Effector memory CD4-positive, alpha-beta T cell (primary cell): Measurements from ENCODE around the gene RIPOR3.

ENCODE experiments used
- DNase-seq, 3 donors: peaks; one replicate each; pipeline ENCODE4 v3.0.0-alpha.2; 2020
- H3K27ac ChIP-seq: 2 replicates; pipeline ENCODE4 v1.7.0; 2013; ENCODE audit warnings: mild to moderate bottlenecking, low read length, moderate library complexity; ENCODE audit not compliant: insufficient read depth, poor library complexity, severe bottlenecking
- H3K27me3 ChIP-seq: replicated peaks from 2 replicates; pipeline ENCODE4 v1.7.0; 2013; ENCODE audit warnings: mild to moderate bottlenecking, low read length; ENCODE audit not compliant: insufficient read depth, control insufficient read depth, poor library complexity, severe bottlenecking
- H3K36me3 ChIP-seq: 2 replicates; pipeline ENCODE4 v1.7.0; 2013; ENCODE audit warnings: mild to moderate bottlenecking, low read length, moderate library complexity; ENCODE audit not compliant: control insufficient read depth, insufficient read depth
- H3K4me1 ChIP-seq: 2 replicates; pipeline ENCODE4 v1.7.0; 2013; ENCODE audit warnings: low read length, mild to moderate bottlenecking; ENCODE audit not compliant: control insufficient read depth, insufficient read depth, poor library complexity, severe bottlenecking
- H3K4me3 ChIP-seq: 2 replicates; pipeline ENCODE4 v1.7.0; 2013; ENCODE audit warnings: low read length, low read depth, mild to moderate bottlenecking; ENCODE audit not compliant: insufficient read depth, poor library complexity, severe bottlenecking
- H3K9me3 ChIP-seq: 2 replicates; pipeline ENCODE4 v1.7.0; 2013; ENCODE audit warnings: mild to moderate bottlenecking, low read length, moderate library complexity; ENCODE audit not compliant: control insufficient read depth

RIPOR3 gene

GRCh38 chr20:50659975-50660670 lies 31.2 kb downstream of the RIPOR3 start:
- Histone ChIP-seq H3K27ac (no peak overlapping the region), H3K4me1 (no peaks in the 10 kb centered on the region), H3K27me3 (no peaks in the 10 kb centered on the region), H3K4me3 (no peak overlapping the region), H3K9me3 (no peaks in the 10 kb centered on the region), H3K36me3 (no peaks in the 10 kb centered on the region)
- no peak for DNase-seq

GRCh38 chr20:50658804-50659380 lies 32.5 kb downstream of the RIPOR3 start:
- Histone ChIP-seq H3K9me3 (no peaks in the 10 kb centered on the region), H3K4me1 (no peaks in the 10 kb centered on the region)
- no peak for DNase-seq

GRCh38 chr20:50655311-50655880 lies 35.9 kb downstream of the RIPOR3 start:
- no peak for DNase-seq
- H3K9me3 ChIP-seq = no peaks in the 10 kb centered on the region
- no peak overlapping the region for H3K4me3 ChIP-seq
- H3K4me1 ChIP-seq = no peaks in the 10 kb centered on the region
- no peaks in the 10 kb centered on the region for H3K36me3 ChIP-seq
- H3K27ac ChIP-seq = no peak overlapping the region
- H3K27me3 ChIP-seq = no peaks in the 10 kb centered on the region

More at GRCh38 chr20:50658804-50659380, 32.5 kb downstream of the RIPOR3 start:
- no peaks in the 10 kb centered on the region for H3K27me3 ChIP-seq
- no peaks in the 10 kb centered on the region for H3K36me3 ChIP-seq
- H3K27ac ChIP-seq = no peak overlapping the region
- H3K4me3 ChIP-seq = no peak overlapping the region

- Histone ChIP-seq H3K27ac (no peak overlapping the region), H3K4me1 (no peaks in the 10 kb centered on the region), H3K27me3 (no peaks in the 10 kb centered on the region), H3K36me3 (no peaks in the 10 kb centered on the region), H3K4me3 (no peak overlapping the region), H3K9me3 (no peaks in the 10 kb centered on the region)
- no peak for DNase-seq
Observed at GRCh38 chr20:50654904-50655303, 36.4 kb downstream of the RIPOR3 start.

GRCh38 chr20:50652702-50653294 lies 38.5 kb downstream of the RIPOR3 start:
- Histone ChIP-seq H3K4me3 (no peak overlapping the region), H3K27me3 (no peaks in the 10 kb centered on the region), H3K9me3 (no peaks in the 10 kb centered on the region), H3K36me3 (no peaks in the 10 kb centered on the region), H3K27ac (no peak overlapping the region), H3K4me1 (no peaks in the 10 kb centered on the region)
- no peak for DNase-seq

GRCh38 chr20:50651676-50652075 lies 39.7 kb downstream of the RIPOR3 start:
- Histone ChIP-seq H3K36me3 (no peaks in the 10 kb centered on the region), H3K4me3 (no peak overlapping the region), H3K9me3 (no peaks in the 10 kb centered on the region), H3K4me1 (no peaks in the 10 kb centered on the region), H3K27ac (no peak overlapping the region), H3K27me3 (no peaks in the 10 kb centered on the region)
- DNase-seq = no peak

GRCh38 chr20:50649590-50649989 lies 41.8 kb downstream of the RIPOR3 start:
- H3K36me3 ChIP-seq = no peaks in the 10 kb centered on the region
- no peak overlapping the region for H3K4me3 ChIP-seq
- no peaks in the 10 kb centered on the region for H3K27me3 ChIP-seq
- no peak for DNase-seq
- H3K27ac ChIP-seq = no peak overlapping the region
- H3K4me1 ChIP-seq = no peaks in the 10 kb centered on the region
- H3K9me3 ChIP-seq = no peaks in the 10 kb centered on the region

GRCh38 chr20:50648651-50649050 lies 42.7 kb downstream of the RIPOR3 start:
- no peaks in the 10 kb centered on the region for H3K9me3 ChIP-seq
- no peak for DNase-seq
- H3K27ac ChIP-seq = no peak overlapping the region
- no peaks in the 10 kb centered on the region for H3K36me3 ChIP-seq
- no peaks in the 10 kb centered on the region for H3K4me1 ChIP-seq
- H3K4me3 ChIP-seq = no peak overlapping the region
- no peaks in the 10 kb centered on the region for H3K27me3 ChIP-seq

- Histone ChIP-seq H3K4me3 (no peak overlapping the region), H3K4me1 (no peaks in the 10 kb centered on the region), H3K27ac (no peak overlapping the region)
Observed at GRCh38 chr20:50646483-50646996, 44.8 kb downstream of the RIPOR3 start.

More at GRCh38 chr20:50646483-50646996, 44.8 kb downstream of the RIPOR3 start:
- Histone ChIP-seq H3K9me3 (no peaks in the 10 kb centered on the region), H3K36me3 (no peaks in the 10 kb centered on the region), H3K27me3 (no peaks in the 10 kb centered on the region)
- no peak for DNase-seq
